Prostate gland (tissue), 2 donors: ENCODE results near the gene OR2A12. TPM values are rescaled to one million over a fixed set of nuclear protein-coding genes. Genes with fewer than 3 reads are reported as not detected.
"Not testable (repeated sequence)": the region's sequence is repeated elsewhere in the genome, so short reads cannot be mapped to it uniquely, and the experiment has no call there.

Experiments used
- DNase-seq: peaks from one replicate; pipeline ENCODE4 v3.0.0-alpha.2; 2019; ENCODE audit warnings: low spot score
- H3K27ac ChIP-seq, 2 donors: fragments of 200-600 bp; sonication (generic); 2 replicates each; pipeline ENCODE4 v1.5.1; 2017 to 2019
- H3K27me3 ChIP-seq: fragments of 200-600 bp; sonication (generic); replicated peaks from 2 replicates; pipeline ENCODE4 v1.5.1; 2019; ENCODE audit not compliant: insufficient read depth
- H3K36me3 ChIP-seq, 2 donors: fragments of 200-600 bp; sonication (generic); 1 replicate in 1 of 2; 2 replicates in 1 of 2; pipeline versions ENCODE4 v1.5.1 to v1.8.1; 2017 to 2019
- H3K4me1 ChIP-seq: fragments of 200-600 bp; sonication (generic); replicated peaks from 2 replicates; pipeline ENCODE4 v1.5.1; 2019
- H3K4me3 ChIP-seq, 2 donors: fragments of 200-600 bp; sonication (generic); 2 replicates each; pipeline ENCODE4 v1.5.1; 2017 to 2019
- H3K9me3 ChIP-seq: fragments of 200-600 bp; sonication (generic); 2 replicates; pipeline ENCODE4 v1.5.1; 2017
- POLR2A ChIP-seq: fragments of 450-650 bp; IDR thresholded peaks from one replicate; pipeline ENCODE4 v1.6.1; 2016; ENCODE audit warnings: antibody characterized with exemption, mild to moderate bottlenecking
- POLR2AphosphoS5 ChIP-seq: sonication (generic); formaldehyde crosslinking; IDR thresholded peaks from one replicate; pipeline ENCODE4 v1.6.1; 2017; ENCODE audit warnings: antibody characterized with exemption
- WGBS: methylation state at CpG from one replicate; pipeline ENCODE4 v1.1.5; 2018; 5-methylcytosine and 5-hydroxymethylcytosine counted together
- intact Hi-C: fragments of 100-400 bp; cut with DNase I; formaldehyde crosslinking; loops from one replicate; pipeline ENCODE4 v1.14.2; 2022
- total RNA-seq, 2 donors: library from RNA; depleted of rRNA; stranded (reverse); fragments of >200 nt; gene quantifications; one replicate each; pipeline ENCODE4 v1.1.0, GENCODE V29; 2016
- TF ChIP-seq, protein P1 (sequence below), 4 experiments: fragments of 200-600 bp in 2 of 4; fragments of 450-650 bp in 2 of 4; sonication (generic) in 2 of 4; IDR thresholded peaks; 1 replicate in 3 of 4; 2 replicates in 1 of 4; pipeline ENCODE4 v1.5.1; 2016 to 2019; ENCODE audit warnings: antibody characterized with exemption in 4 of 4, mild to moderate bottlenecking in 2 of 4, moderate library complexity in 2 of 4

Gene OR2A12
- total RNA-seq, 2 donors from 2014 or later: not detected

DNA sequence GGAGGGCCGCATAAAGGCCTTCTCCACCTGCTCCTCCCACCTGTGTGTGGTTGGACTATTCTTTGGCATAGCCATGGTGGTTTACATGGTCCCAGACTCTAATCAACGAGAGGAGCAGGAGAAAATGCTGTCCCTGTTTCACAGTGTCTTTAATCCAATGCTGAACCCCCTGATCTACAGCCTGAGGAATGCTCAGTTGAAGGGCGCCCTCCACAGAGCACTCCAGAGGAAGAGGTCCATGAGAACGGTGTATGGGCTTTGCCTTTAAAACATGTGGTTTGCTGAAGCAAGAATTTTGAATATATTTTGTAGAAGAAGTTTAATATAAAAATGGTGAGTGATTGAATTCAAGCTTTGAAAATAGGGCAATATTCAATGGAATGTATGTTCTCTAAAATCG, 24.2 kb downstream of the OR2A12 start:
- TF ChIP-seq, protein P1, sequence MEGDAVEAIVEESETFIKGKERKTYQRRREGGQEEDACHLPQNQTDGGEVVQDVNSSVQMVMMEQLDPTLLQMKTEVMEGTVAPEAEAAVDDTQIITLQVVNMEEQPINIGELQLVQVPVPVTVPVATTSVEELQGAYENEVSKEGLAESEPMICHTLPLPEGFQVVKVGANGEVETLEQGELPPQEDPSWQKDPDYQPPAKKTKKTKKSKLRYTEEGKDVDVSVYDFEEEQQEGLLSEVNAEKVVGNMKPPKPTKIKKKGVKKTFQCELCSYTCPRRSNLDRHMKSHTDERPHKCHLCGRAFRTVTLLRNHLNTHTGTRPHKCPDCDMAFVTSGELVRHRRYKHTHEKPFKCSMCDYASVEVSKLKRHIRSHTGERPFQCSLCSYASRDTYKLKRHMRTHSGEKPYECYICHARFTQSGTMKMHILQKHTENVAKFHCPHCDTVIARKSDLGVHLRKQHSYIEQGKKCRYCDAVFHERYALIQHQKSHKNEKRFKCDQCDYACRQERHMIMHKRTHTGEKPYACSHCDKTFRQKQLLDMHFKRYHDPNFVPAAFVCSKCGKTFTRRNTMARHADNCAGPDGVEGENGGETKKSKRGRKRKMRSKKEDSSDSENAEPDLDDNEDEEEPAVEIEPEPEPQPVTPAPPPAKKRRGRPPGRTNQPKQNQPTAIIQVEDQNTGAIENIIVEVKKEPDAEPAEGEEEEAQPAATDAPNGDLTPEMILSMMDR (IDR thresholded peaks at IDR 0.05): no peak
- TF ChIP-seq POLR2AphosphoS5 (no peak), POLR2A (no peak)
- H3K36me3 ChIP-seq: no peaks in the 10 kb centered on the region
- intact Hi-C loops: no loop called here
- H3K4me3 ChIP-seq: no peak overlapping the region
- 75% methylated on average over 5 of the region's 5 CpGs for WGBS
- H3K4me1 ChIP-seq: no peaks in the 10 kb centered on the region
- no peaks in the 10 kb centered on the region for H3K9me3 ChIP-seq
- no peak overlapping the region for H3K27ac ChIP-seq
- no peak for DNase-seq
- no peaks in the 10 kb centered on the region for H3K27me3 ChIP-seq

DNA sequence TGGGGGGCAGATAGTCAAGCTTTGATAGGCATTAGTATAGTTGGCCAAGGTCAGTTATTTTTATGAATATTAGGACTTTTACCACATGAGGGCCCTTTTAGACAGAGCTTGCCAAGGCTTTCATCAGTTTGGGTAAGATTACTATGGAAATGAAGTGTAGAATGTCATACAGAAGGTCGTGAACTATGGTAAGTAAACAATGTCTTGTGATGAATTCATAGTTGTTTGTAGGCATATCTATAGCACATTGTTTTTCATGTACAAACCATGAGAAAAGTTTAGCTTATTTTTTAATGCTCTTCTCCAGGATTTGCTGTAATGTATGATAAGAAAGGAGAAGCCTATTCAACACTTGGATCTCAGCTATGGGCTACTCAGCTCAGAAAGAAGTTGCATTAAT, 27.6 kb downstream of the OR2A12 start:
- intact Hi-C loops: no loop called here
- H3K27ac ChIP-seq: no peak overlapping the region
- no peaks in the 10 kb centered on the region for H3K9me3 ChIP-seq
- 38% methylated on average over 1 of the region's 1 CpG for WGBS
- no peaks in the 10 kb centered on the region for H3K36me3 ChIP-seq
- no peak for DNase-seq
- H3K4me1 ChIP-seq: no peaks in the 10 kb centered on the region
- H3K27me3 ChIP-seq: no peaks in the 10 kb centered on the region
- TF ChIP-seq POLR2A: no peak
- TF ChIP-seq, protein P1 (IDR thresholded peaks at IDR 0.05): no peak
- no peak for TF ChIP-seq POLR2AphosphoS5
- no peak overlapping the region for H3K4me3 ChIP-seq

DNA sequence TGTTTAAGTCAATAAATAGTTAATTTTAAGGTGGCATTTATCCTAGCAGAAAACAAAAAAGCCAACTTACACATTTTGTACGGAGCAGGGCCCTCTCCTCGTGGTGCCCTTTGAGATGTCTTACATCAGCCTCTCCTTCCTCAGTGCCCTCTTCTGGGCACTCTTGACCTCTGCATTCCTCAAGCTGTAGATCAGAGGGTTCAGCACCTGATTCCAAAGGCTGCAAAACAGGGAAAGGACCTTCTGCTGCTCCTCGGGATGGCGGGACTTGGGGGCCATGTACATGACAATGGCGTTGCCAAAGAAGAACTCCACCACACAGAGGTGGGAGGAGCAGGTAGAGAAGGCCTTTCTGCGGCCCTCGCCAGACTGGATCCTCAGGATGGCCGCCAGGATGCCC, 32.3 kb downstream of the OR2A12 start:
- H3K9me3 ChIP-seq: no peaks in the 10 kb centered on the region
- WGBS: 73% methylated on average over 8 of the region's 8 CpGs
- TF ChIP-seq POLR2A (no peak), POLR2AphosphoS5 (no peak)
- TF ChIP-seq, protein P1 (IDR thresholded peaks at IDR 0.05): no peak
- intact Hi-C loops: no loop called here
- H3K4me3 ChIP-seq: no peak overlapping the region
- no peaks in the 10 kb centered on the region for H3K36me3 ChIP-seq
- H3K27ac ChIP-seq: no peak overlapping the region
- no peaks in the 10 kb centered on the region for H3K4me1 ChIP-seq
- H3K27me3 ChIP-seq: no peaks in the 10 kb centered on the region
- no peak for DNase-seq

DNA sequence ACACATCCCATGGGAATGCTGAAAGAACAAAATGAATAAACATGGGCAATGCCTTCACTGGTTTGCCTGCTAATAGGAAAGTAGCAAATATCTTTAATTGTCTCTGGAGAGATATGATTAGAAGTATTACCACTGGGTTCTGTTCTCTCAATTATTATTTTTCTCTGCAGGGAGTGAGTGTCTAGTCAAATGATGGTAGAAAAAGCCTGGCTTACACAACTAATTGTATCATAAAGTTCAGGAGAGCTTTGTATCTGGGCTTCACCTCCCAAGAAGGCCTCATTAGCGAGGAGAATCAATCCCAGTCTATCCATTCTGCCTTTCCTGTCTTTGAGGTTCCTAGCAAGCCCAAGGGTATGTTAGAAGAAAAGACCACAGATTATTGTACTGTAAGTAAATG, 36.8 kb downstream of the OR2A12 start, which contains the start of gene OR2A14:
Gene OR2A14 (plus strand): TSS at position 301 of the 400 bp plus-strand sequence. CDS start 5,937 bp downstream, outside the sequence.
- no peak within 1 kb of the TSS for H3K4me3 ChIP-seq
- WGBS: 100% methylated on average over 1 of the region's 1 CpG
- no peaks in the 10 kb centered on the region for H3K9me3 ChIP-seq
- intact Hi-C loops: no loop called here
- H3K4me1 ChIP-seq: no peaks in the 10 kb centered on the region
- H3K27ac ChIP-seq: no peak within 1 kb of the TSS
- no peaks in the 10 kb centered on the region for H3K27me3 ChIP-seq
- no peak for TF ChIP-seq POLR2AphosphoS5
- no peak for TF ChIP-seq POLR2A
- TF ChIP-seq, protein P1 (IDR thresholded peaks at IDR 0.05): no peak
- no peaks in the 10 kb centered on the region for H3K36me3 ChIP-seq
- DNase-seq: no peak

DNA sequence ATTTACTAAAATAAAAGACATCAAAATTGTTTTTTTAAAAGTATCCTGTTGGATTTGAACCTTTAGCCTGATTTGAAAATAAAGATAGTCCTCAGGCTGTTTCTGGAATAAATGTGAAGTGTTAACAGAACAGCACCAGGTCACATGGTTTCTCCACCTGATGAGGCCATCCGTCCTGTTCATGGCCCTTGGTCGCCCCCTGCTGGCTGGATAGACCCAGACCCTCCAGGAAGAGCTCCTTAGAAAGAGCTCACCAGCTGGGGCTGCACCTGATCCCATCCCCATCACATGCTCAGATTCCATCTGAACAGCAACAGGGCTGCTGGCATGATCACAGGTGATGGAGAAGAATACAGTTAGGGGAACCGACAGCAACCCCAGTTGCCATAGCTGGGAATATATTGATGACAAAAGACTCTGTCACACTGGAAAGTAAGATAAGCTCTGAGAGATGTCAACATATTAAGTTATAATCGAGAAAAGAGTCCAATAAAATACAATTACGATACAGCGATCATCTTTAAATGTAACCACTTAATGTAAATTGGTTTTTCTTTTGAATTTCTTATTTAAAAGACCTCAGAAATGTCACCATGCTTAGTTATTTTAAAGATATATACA, 41.7 kb downstream of the OR2A12 start:
- Histone ChIP-seq H3K27ac (no peak overlapping the region), H3K27me3 (no peaks in the 10 kb centered on the region), H3K4me1 (no peaks in the 10 kb centered on the region), H3K4me3 (no peak overlapping the region), H3K36me3 (no peaks in the 10 kb centered on the region), H3K9me3 (no peaks in the 10 kb centered on the region)
- TF ChIP-seq POLR2A: no peak
- peak; percentile 32 for TF ChIP-seq POLR2AphosphoS5
- TF ChIP-seq, protein P1 (IDR thresholded peaks at IDR 0.05): peak; percentile 58 to 69 (median 66)
- WGBS: 38% methylated on average over 6 of the region's 6 CpGs
- intact Hi-C loops: no loop called here
- peak; percentile 76 for DNase-seq

DNA sequence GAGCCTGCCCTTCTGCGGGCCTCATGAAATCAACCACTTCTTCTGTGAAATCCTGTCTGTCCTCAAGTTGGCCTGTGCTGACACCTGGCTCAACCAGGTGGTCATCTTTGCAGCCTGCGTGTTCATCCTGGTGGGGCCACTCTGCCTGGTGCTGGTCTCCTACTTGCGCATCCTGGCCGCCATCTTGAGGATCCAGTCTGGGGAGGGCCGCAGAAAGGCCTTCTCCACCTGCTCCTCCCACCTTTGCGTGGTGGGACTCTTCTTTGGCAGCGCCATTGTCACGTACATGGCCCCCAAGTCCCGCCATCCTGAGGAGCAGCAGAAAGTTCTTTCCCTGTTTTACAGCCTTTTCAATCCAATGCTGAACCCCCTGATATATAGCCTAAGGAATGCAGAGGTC, 43.5 kb downstream of the OR2A12 start:
- 97% methylated on average over 9 of the region's 9 CpGs for WGBS

More for the DNA sequence above, 43.5 kb downstream of the OR2A12 start:
- H3K4me1 ChIP-seq, H3K4me3 ChIP-seq, DNase-seq, H3K27ac ChIP-seq, H3K36me3 ChIP-seq, H3K9me3 ChIP-seq, intact Hi-C loops, H3K27me3 ChIP-seq: not testable (repeated sequence)
